Right lobe of liver (tissue), 4 donors: ENCODE data around the gene PDLIM5.

ENCODE experiments used
- CTCF ChIP-seq, 4 donors: fragments of 200-600 bp in 3 of 4; fragments of 450-650 bp in 1 of 4; IDR thresholded peaks; one replicate each; pipeline versions ENCODE4 v1.5.1 to v1.8.0; 2016 to 2022; ENCODE audit warnings: antibody characterized with exemption in 4 of 4, mild to moderate bottlenecking in 2 of 4
- POLR2A ChIP-seq: fragments of 450-650 bp; IDR thresholded peaks from one replicate; pipeline ENCODE4 v1.6.1; 2017; ENCODE audit warnings: antibody characterized with exemption, mild to moderate bottlenecking
- donor health status: DM: no; HTN: no; CAD: no.
- donor health status: DM: no; HTN: no; CAD: no.
- donor health status: DM: no; HTN: yes; CAD: no.

GRCh38 chr4:94715726-94716125, 264.0 kb downstream of the PDLIM5 start:
- TF ChIP-seq CTCF (IDR thresholded peaks at IDR 0.05) (no peak), POLR2A (no peak)
